Kidney capillary endothelial cell (primary cell): ENCODE measurements around the gene EEIG2.
A peak's percentile ranks its signal among the peaks of the same experiment; 100 is the strongest.
"Not testable (repeated sequence)": the region's sequence is repeated elsewhere in the genome, so short reads cannot be mapped to it uniquely, and the experiment has no call there.

Experiments used
- DNase-seq: peaks from one replicate; pipeline ENCODE4 v3.0.0-alpha.2; 2018; ENCODE audit warnings: low spot score

EEIG2 gene

DNA sequence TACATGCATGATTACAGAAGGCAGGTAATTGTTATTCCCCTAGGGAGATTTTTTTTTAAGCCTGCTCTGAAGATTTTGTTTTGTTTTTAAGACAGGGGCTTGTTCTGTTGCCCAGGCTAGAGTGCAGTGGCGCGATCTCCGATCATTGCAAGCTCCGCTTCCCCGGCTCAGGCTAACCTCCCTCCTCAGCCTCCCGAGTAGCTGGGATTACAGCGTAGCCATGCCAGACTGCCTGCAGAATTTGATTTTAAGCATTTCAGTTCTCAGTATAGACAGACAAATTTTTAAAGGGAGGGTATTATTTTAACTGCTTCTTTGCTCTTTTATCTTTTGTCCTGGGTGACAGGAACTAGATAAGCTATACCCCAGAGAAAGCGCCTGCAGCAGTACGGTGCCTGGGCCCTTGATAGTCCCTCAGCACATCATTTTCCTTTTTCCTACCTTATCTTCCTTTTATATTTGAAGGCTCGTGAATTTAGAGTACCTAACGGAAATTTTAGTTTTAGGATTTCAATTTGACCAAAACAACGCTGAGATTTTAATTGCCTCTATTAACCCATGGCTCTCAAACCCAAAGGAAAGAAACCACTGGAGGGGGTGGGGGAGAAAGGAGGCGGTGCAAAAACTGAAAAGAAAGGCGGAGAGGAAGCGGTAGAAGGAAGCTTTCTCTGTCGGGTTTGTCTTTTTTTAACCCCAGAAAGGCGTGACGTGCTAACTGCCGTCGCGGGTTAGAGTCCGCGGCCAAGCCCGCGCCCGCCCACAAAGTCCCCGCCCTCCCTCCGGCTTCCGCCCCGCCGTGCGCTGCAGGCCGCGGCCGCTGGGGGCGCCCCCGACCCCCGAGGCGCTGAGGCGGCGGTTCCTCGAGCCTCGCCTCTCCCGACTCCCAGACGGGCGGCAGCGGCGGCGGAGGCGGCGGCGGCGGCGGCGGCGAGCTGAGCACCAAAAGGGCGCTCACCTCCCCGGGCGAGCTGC, at the start of gene EEIG2:
TSS of gene EEIG2 (plus strand) at position 886 of the 972 bp plus-strand sequence. CDS start 329 bp downstream, outside the sequence.
- peak; percentile 77 for DNase-seq

DNA sequence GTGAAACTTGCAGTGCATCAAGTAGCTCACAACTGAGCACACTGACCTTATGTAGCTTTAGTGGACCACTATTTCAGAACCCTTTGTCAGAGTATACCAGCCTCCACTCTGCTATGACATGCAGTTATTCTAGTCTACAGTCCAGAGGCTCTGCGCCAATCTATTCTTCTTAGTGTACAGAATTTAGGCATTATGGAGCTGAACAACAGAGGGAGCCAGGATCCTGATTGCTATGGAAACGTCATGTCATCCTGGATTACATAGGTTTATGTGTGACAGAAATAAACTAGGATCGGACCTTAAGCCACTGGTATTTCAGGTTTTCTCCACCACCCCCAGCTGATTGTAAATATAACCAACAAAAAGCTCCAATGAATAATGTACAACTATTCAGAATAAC, 48.1 kb upstream of the EEIG2 start:
- DNase-seq = no peak

DNA sequence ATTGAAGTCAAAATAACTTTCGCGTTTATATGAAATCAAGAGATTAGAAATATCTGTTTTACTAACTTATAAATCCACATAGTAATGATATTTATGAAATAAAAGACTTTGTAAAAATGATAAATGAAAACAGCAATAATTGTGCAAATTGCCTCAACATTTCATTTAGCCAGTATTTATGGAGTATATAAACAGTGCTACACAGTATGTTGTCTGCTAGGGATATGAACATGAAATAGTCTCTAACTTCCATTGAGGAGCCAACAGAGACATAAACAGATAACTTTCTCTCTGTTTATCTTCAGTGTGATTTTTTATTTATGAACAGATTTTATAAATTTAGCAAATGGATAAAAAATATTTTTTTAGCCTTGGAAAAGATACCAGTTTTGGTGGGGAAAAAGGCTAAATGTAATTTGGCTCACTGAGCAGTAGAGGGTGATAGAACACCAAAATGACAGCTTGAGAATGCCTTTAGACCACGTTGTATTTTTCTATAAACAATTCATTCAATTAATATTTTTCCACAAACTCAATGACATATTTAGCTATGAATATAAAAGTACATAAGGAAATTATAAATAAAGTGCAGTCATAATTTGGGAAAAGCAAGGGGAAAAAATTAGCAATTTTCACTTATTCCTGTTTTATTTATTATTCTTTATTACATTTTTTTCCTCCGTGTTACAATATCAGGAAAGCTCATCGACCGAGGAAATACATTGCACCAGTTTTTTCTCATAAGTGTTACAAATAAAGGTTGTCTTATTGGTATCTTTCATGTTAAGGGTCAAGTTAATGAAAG, 47.5 kb upstream of the EEIG2 start:
- peak; percentile 54 for DNase-seq

DNA sequence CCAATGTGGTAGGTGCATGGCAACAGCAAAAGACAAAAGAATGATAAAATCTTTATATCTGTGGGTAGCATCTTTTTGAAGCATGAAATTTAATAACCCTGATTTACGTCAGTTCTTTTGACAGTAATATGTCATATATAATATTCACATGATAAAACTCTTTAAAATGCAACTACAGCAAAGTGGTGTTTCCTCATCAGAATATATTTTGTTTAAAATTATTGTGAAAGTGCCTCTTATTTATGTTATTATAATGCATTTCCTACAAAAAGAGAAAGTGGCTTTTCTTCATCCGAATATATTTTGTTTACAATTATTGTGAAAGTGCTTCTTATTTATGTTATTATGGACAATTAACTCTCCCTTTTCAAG, 46.9 kb upstream of the EEIG2 start:
- DNase-seq = no peak

DNA sequence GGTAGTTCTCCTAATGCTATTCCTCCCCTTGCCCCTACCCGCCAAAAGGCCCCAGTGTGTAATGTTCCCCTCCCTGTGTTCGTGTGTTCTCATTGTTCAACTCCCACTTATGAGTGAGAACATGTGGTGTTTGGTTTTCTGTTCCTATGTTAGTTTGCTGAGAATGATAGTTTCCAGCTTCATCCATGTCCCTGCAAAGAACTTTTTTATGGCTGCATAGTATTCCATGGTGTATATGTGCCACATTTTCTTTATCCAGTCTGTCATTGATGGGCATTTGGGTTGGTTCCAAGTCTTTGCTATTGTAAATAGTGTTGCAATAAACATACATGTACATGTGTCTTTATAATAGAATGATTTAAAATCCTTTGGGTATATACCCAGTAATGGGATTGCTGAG, 46.0 kb upstream of the EEIG2 start:
- not testable (repeated sequence) for DNase-seq

DNA sequence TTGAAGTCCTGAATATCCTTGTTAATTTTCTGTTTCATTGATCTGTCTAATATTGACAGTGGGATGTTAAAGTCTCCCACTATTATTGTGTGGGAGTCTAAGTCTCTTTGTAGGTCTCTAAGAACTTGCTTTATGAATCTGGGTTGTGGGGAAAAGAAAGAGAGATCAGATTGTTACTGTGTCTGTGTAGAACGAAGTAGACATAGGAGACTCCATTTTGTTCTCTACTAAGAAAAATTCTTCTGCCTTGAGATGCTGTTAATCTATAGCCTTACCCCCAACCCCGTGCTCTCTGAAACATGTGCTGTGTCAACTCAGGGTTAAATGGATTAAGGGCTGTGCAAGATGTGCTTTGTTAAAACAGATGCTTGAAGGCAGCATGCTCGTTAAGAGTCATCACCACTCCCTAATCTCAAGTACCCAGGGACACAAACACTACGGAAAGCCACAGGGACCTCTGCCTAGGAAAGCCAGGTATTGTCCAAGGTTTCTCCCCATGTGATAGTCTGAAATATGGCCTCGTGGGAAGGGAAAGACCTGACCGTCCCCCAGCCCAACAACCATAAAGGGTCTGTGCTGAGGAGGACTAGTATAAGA, 42.5 kb upstream of the EEIG2 start:
- not testable (repeated sequence) for DNase-seq

DNA sequence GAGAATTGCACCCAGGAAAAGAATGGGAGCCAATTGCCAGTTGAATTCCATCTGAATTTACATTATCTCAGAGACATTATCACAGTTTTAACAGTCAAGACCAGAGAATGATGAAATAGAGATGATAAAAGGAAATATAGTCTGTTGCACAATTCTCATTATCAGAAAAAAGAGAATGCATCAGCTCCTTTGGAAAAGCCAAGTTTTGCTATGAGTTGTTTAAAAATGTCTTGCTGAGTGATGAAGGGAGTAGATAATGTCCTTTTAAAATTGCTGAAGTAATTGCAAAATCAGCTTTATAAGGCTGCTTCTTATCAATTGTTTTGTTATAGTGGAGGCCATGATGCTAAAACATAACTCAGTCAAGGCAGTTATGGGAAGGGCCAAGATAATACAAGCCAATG, 37.9 kb upstream of the EEIG2 start:
- DNase-seq = no peak

DNA sequence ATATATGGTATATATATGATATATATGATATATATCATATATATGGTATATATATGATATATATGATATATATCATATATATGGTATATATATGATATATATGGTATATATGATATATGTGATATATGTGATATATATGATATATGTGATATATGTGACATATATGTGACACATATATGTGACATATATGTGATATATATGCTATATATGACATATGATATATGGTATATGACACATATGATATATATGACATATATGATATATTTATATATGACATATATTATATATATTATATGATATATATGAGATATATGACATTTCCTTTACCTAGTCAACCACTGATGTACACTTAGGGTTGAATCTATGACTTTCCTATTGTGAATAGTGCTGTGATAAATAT, 36.1 kb upstream of the EEIG2 start:
- no peak for DNase-seq

DNA sequence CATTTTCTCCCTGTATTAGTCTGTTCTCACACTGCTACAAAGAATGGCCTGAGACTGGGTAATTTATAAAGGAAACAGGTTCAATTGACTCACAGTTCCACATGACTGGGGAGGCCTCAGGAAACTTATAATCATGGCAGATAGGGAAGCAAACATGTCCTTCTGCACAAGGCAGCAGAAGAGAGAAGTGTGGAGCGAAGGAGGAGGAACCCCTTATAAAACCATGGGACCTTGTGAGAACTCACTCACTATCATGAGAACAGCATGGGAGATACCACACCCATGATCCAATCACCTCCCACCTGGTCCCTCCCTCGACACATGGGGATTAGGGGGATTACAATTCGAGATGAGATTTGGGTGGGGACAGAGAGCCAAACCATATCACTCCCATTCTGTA, 35.2 kb upstream of the EEIG2 start:
- DNase-seq = no peak

DNA sequence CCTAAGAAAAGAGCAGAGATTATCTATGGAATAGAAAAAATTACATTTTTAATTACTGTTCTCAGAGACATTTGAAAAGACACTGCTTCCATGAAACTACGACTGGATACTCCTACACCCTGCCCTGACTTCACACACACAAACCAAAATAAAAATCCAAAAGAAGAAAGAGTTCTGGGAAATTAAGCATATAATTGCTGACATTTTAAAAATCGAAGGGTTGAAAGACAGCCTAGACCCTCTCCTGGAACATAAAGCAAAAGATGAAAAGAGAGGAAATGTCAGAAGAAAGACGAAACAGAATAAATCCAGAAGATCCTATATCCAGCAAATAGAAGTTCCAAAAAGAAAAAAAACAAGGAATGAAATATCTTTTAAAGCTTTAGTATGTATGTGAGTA, 32.8 kb upstream of the EEIG2 start:
- DNase-seq = no peak

DNA sequence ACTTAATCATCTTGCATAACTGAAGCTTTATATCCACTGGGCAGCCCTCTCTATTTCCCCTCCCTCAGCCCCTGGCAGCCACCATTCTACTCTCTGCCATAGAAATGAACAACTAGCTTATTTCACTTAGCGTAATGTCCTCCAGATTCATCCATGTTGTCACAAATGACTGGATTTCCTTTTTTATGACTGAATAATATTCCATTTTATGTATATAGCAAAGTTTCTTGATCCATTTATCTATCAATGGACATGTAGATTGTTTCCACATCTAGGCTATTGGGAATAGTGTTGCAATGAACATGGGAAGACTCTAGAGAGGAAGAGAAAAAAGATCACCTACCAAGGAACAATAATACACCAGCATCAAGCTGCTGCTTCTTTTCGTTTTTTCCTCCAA, 32.1 kb upstream of the EEIG2 start:
- no peak for DNase-seq

DNA sequence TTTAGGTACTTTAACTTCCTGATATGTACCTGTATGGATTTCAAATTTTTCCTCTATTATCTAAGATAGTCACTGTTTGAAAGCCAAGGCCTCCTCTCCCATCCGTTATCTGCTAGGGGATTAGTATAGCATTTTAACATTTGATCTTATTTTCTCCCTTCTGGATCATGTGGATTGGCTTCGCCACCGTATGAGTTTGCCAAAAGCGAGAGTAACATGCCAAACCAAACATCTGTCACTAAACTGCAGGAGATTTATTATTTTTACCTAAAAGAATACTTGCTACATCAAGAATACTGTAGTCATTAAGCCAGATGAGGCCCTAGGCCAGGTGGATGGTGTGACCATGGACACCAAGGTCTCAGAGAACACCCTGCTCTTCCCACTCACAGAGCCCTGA, 28.5 kb upstream of the EEIG2 start:
- no peak for DNase-seq

DNA sequence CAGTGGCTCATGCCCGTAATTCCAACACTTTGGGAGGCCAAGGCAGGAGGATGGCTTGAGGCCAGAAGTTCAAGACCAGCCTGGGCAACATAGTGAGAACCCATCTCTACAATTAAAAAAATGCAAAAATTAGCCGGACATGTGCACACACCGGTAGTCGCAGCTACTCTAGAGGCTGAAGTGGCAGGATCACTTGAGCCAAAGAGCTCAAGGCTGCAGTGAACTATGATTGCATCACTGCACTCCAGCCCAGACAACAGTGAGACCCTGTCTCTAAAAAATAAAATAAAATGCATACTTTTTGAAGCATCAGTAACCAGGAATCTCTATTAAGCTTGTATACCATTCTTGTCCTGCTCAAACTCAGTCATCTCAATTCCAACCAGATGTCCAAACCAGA, 27.2 kb upstream of the EEIG2 start:
- no peak for DNase-seq

DNA sequence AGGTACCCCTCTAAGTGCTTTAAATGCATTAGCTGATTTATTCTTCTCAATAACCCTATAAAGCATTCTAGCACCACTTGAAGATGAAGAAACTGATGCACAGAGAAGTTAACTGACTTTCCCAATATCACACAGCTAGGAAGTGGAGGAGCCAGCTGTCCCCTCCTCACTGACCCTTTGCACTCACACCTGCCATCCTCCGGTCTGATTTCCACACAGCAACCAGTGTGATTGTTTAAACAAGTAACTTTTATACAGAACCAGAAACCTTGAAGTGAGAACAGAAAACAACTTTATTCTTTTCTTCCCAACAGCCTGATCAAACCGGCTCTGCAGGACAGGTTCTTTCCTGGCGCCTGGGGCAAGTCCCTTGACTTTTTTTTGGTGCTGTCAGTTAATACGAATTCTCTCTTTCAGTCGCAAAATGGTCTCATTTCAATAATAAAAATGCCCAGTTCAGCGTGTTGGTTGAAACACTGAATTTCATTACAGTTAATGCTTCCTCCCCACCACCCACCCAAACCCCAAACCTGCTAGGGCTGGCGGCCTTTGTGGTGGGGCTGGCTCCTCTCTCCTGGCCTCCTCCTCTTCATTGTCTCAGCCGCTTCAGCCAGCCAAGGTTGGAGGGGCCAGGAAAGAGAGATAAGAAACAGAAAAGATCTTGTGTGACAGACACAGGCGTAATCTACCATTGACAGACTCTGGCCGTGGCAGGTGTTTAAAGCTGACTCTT, 26.4 kb upstream of the EEIG2 start:
- no peak for DNase-seq

DNA sequence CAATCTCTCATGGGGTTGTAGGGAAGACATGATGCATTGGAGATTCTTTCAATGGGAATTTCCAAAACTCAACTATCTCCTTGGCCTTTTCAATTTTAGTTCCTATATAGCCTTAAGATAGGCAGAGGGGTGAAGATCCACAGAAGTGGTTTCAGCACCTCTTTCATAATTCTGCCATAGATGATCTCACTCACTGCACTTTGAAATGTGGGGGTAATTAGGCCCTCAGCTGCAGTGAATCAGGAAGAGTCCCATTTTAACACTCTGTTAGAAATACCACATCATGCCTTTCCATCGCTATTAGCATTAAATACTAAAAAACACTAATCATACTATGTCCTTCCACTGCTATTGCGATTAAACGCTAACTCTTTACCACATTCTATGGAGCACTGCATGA, 25.1 kb upstream of the EEIG2 start:
- no peak for DNase-seq

DNA sequence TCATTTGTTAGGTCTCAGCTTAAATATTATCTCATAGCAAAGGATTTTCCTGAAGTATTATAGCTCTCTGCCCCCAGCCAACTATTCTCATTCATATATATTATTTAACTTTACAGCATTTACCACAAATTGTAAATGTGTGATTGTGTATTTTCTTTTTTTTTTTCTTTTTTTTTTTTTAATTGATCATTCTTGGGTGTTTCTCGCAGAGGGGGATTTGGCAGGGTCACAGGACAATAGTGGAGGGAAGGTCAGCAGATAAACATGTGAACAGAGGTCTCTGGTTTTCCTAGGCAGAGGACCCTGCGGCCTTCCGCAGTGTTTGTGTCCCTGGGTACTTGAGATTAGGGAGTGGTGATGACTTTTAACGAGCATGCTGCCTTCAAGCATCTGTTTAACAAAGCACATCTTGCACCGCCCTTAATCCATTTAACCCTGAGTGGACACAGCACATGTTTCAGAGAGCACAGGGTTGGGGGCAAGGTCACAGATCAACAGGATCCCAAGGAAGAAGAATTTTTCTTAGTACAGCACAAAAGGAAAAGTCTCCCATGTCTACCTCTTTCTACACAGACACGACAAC, 24.5 kb upstream of the EEIG2 start:
- DNase-seq = not testable (repeated sequence)

DNA sequence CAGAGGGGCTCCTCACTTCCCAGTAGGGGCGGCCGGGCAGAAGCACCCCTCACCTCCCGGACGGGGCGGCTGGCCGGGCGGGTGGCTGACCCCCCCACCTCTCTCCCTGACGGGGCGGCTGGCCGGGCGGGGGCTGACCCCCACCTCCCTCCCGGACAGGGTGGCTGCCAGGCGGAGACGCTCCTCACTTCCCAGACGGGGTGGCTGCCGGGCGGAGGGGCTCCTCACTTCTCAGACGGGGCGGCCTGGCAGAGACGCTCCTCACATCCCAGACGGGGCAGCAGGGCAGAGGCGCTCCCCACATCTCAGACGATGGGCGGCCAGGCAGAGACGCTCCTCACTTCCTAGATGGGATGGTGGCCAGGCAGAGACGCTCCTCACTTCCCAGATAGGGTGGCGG, 23.9 kb upstream of the EEIG2 start:
- not testable (repeated sequence) for DNase-seq

DNA sequence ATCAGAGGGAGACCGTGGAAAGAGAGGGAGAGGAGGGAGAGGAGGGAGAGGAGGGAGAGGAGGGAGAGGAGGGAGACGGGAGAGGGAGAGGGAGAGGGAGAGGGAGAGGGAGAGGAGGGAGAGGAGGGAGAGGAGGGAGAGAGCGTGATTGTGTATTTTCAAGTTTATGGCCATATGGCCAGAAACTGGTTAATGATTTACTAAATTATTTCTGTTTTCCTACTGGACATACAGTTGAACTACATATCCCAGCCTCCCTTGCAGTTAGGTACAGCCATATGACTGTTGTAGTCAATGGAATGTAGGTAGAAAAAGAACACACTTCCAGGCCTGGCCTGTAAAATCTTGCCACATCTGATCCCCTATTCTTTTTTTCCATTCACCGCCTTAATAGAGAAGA, 23.1 kb upstream of the EEIG2 start:
- DNase-seq = not testable (repeated sequence)

DNA sequence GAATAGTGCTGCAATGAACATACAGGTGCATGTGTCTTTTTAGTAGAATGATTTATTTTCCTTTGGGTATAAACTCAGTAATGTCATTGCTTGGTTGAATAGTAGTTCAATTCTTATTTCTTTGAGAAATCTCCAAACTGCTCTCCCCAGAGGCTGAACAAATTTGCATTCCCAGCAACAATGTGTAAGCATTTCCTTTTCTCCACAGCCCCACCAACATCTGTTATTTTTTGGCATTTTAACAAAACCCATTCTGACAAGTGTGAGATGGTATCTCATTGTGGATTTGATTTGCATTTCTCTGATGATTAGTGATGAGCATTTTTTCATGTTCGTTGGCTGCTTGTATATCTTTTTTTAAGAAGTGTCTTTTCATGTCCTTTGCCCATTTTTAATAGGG, 21.9 kb upstream of the EEIG2 start:
- no peak for DNase-seq

DNA sequence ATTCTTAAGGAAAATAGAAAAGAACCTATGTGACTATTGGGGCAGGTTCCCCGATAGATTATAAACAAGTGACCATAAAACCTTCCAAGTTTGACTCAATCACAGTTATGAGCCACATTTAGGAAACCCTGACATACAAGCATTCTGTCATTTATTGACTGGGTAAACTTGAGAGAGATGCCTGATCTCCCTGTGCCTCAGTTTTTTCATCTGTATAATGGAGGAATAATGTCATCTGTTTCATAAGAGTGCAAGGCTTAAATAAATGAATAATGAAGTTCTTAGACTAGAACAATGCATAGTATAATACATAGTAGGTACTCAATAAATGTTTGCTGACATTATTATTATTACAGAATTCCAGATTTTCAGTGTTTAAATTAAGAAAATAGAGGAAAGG, 18.9 kb upstream of the EEIG2 start:
- DNase-seq = no peak

DNA sequence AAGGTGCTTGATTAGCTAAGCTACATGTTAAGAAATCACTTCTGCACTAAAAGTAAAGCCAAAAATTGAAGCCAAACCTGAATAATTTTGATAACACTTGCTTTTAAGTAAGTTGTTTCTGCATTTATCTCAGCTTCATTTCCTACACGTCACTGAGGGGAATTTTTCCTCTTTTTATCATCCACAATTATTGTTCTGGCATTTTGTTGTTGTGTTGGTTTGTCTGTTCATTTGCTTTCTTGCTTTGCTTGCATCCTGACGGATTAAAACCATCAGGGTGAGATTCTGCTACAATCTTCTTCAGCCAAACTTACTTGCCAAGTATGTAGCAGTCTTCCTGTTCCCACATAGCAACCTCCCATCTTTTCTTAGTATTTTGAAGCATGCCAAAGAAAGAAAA, 18.0 kb upstream of the EEIG2 start:
- DNase-seq = no peak

DNA sequence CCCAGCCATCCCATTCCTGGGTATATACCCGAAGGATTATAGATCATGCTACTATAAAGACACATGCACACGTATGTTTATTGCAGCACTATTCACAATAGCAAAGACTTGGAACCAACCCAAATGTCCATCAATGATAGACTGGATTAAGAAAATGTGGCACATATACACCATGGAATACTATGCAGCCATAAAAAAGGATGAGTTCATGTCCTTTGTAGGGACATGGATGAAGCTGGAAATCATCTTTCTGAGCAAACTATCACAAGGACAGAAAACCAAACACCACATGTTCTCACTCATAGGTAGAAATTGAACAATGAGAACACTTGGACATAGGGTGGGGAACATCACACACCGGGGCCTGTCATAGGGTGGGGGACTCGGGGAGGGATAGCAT, 12.4 kb upstream of the EEIG2 start:
- DNase-seq = not testable (repeated sequence)
